Stimulated activated CD8-positive, alpha-beta memory T cell treated with anti-CD3 and anti-CD28 coated beads, Interleukin-12 subunit alpha, Interleukin-12 subunit beta, amount 100 ng/mL, for 24 hours (primary cell): ENCODE measurements around the gene ZNHIT6.

ENCODE experiments used
- DNase-seq: peaks from one replicate; pipeline ENCODE4 v3.0.0-alpha.2; 2020; ENCODE audit errors: extremely low read depth

The ZNHIT6 gene

DNA sequence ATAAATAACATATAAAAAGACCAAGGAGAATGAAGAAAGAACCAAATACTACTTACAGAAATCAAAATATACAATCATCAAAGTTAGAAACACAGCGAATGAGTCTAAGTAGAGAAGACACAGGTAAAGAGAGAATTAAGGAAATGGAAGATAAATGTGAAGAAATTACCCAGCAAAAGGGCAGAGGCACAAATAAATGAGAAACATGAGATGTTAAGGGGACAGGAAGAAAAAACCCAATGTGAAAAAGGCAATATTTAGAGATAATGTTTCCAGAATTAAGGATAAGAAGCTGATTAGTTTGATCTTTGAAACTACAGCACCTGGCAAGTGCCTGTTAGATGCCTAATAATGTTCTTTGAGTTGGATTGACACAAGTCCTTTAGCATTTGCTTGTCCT lies 86.8 kb downstream of the ZNHIT6 start:
- no peak for DNase-seq

DNA sequence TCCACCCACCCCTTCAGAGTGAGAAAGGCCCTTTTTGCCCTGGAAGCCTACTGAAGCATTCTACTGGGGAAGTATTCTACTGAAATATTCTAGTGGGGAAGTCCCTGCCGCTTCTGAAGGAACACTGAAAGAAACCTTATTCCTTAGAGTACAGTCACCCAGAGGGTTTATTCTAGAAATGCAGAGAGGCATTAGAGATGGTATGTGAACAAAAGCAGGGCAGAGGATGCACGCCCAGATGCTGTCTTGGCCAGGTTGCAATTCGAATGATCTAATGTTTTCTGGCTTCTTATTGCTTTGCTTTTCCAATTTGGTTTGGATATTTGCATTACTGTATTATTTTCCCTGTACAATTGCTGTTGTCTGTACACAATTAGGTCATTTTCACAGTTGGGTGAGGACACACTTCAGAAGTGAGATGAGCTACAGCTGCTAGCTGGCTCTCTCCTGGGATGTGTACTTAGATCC lies 90.6 kb downstream of the ZNHIT6 start:
- DNase-seq: no peak

DNA sequence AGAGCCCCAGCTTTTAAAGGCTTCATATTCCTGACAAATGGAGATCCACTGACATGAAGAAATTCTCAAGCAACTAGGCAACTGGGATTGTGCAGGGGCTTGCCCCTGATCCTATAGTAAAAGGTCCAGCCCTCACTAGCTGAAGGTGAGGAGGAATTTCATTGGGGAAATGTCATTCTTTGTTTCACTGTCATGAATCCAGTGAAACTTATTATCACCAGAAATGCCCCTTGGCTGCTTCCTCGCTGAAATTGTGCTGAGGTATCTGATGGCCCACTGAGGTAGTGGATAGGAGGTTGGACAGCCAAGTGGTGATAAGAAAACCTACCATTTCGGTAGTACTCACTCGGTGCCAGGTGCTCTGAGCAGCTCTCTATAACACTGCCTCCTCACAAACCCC lies 91.5 kb downstream of the ZNHIT6 start:
- DNase-seq: no peak

DNA sequence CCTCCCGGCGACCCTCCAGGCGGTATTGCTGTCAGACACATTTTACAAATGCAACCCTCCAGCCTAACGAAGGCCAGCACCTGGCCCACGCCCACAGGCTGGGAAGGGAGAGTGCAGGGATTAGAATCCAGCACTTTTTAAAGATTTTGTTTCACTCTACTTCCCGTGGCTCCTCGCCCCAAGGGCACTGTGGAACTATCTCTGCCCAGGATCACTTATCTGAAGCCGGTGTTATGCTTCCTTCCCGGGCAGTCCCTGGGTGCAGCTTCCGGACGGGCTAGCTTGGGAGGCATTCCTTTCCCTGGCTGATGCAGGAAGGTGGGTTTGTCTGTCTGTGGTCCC lies 91.9 kb downstream of the ZNHIT6 start:
- DNase-seq: no peak

DNA sequence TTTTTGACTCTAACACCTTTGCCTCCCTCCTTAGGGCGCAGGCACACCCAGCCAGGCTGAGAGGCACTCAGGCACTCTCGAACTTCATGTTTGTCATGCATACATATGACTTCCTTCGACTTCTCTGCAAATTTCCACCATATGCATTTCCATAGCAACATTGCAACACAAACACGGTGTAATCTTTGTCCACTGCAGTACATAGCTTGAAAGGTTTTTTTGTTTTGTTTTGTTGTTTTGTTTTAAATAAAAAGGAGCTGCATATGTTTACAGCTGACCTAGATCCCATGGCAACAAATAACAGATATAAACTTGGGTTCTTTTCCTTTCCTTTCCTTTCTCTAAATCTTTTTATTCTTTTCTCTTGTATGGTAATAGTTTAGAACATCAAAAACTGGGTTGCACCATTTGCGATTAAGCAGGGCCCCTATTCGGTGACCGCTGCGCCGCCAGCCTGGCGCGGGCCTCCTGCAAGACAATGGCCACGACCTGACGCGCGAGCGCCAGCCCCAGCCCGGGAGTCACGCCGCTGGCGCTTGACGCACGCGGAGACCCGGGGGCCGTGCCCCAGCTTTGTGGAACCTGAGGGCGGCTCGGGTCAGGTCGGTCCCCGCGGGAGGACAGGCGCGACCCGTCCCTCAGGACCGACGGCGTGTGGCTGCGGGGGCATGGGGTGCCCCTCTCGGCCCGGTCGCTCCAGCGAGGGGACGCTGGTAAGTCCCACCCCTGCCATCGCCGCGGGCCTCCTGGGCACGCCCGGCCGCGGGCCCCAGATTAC lies 92.5 kb downstream of the ZNHIT6 start:
- no peak for DNase-seq

DNA sequence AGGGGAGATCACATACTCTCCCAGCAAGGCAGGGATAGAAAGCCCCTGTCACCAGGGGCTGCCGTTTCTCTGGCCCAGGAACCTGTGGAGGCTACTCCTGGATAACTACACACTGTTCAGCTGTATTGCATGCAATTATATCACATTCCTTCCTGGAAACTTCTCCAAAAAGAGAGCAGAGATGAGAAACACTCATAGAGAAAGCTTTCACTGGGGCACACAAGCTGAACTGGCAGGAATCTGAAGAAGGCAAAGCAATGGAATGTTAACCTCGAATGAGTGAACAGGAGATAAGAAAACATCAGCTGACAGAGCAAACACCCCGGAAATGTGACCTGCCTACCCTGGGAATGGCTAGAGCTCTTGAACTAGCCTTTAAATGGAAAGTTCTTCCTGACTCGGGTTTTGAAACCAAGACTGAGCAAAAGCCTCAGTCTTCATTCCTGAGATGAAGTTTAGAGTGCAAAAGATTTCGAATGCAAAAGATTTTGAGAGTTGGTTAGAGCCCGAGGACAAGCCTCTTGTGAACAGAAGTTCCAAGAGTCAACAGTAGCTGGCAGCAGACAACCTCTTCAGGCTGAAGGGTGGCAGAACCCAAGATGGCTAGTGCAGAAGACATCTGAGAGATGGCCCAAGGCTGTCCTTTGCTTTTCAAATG lies 95.4 kb downstream of the ZNHIT6 start:
- no peak for DNase-seq

DNA sequence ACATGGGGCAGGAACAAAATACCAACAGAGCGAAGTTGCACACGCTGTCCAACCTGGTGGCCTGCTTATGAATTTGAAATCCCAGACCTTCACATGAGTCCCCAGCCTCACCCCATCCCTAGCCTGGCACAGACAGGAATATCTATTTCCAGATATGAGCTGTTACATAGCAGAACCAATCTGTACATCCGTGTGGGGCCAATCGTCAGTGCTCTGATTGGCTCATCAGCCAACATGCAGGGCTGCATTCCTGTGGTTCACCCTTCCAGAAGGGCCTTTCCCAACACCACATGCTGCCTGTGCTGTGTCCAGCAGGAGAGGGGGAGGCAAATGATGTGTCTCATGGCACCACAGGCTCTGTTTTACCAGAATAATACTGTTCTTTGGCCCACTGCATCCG lies 96.4 kb downstream of the ZNHIT6 start:
- DNase-seq: no peak

DNA sequence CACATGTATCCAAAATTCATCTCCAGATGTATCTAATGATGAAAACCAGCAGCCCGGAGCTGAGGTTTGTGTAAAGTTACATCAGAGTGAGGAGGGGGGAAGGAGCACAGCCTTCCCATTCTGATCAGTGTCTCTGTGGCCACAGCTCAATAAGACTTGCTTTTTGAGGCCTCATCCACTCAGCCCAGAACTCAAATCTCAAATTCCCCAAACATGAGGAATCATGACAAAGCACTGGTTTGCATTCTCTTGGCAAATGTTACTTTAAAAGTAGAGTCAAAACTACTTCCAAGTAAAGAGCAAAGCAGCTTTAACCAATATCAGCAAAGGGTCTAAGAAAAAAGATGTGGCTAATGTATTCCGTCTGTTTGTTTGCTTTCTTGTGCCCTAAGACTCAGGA lies 96.8 kb downstream of the ZNHIT6 start:
- no peak for DNase-seq

DNA sequence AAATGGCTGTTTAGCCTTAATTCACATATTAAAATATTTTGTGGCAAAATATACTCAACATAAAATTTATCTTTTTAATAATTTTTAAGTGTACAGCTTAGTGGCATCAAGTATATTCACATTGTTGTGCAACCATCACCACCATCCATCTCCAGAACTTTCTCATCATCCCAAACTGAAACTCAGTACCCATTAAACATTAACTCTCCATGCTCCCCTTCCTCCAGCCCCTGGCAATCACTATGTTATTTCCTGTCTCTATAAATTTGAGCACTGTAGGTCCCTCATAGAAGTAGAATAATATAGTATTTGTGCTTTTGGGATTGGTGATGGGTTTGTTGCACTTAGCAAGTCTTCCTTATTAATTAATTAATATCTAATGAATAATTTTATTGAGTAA lies 98.3 kb downstream of the ZNHIT6 start:
- no peak for DNase-seq

DNA sequence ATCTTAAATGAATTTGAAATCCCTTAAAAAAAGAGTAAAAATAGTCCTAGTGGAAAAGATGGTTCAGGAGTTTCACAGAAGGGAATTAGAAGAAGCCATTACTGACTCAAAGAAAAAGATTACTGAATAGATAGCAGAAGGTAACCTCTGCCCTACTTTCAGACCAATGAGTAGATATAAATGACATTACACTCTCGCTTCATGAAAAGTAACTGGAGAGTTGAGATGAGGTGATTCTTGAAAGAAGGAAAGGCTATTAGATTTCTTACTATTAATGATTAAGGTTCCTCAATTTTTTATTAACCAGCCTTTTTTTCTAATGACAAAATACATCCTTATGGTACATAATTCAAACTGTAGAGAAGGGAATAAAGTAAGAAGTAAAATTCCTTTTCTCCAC lies 99.4 kb downstream of the ZNHIT6 start:
- no peak for DNase-seq

DNA sequence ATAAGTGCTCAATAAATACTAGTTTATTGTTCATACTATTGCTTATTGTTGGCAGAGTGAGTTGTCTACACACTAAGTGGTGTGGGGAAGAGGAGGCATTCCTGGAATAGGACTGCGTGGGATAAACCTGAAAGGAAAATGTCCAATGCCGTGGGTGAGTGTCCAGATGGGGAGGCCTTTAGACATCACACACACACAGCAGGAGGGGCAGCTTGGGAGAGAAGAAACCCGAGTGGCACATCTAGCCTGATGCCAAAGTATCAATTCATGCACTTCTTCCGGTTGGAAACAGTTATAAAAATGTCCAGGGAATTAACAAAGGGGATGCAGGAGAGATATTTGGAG lies 100.3 kb downstream of the ZNHIT6 start:
- no peak for DNase-seq

DNA sequence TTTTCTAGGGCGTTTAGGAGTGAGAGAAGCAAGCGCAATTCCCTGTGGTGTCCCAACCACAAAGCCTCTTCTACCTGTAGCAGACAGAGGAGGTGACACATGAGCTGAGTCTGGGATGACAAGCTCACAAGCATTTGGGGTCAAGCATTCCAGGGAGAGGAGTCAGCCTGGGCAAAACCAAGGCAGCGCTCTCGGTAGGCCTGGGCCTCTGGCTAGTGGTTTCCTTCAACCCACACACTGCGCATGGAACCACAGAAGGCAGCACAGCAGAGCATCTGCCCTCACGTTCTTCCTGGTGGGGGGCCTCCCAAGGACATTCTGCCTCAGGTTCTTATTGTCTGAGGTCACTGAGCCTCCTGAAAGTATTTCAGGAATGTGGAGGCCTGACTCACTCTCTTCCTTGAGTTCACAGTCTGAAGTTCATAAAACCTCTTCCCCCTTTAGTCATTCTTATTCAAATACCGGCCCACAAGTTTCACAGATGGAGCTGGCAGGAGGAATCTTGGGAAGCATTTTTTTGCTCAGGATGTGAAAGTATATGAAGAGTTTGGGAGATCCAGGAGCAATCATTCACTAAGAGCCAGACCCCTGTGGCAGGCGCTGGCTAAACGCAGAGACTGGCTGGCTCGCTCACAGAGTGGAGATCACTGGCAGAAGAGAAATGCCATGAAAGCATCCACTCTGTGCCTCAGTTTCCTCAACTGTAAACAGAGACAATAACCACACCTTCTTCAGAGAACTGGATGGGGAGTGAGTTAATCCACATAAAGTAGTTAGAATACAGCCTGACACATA lies 100.9 kb downstream of the ZNHIT6 start:
- DNase-seq: no peak

DNA sequence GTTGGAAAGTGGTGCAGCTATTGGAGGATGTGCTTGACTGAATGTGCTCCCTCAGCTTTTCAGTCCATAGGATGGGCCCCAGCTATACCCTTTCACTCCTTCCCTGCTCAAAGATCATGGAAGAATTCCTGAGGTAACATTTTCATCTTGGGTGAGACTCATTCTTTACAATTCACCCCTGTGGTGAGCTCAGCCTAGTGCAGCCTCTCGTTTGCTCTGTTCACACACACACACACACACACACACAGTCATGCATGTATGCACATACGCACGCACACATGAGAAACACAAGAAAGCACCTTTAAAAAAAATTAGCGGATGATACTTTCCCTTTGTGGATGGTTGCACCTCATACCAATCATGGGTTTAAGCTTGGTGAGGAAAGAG lies 101.8 kb downstream of the ZNHIT6 start:
- no peak for DNase-seq

DNA sequence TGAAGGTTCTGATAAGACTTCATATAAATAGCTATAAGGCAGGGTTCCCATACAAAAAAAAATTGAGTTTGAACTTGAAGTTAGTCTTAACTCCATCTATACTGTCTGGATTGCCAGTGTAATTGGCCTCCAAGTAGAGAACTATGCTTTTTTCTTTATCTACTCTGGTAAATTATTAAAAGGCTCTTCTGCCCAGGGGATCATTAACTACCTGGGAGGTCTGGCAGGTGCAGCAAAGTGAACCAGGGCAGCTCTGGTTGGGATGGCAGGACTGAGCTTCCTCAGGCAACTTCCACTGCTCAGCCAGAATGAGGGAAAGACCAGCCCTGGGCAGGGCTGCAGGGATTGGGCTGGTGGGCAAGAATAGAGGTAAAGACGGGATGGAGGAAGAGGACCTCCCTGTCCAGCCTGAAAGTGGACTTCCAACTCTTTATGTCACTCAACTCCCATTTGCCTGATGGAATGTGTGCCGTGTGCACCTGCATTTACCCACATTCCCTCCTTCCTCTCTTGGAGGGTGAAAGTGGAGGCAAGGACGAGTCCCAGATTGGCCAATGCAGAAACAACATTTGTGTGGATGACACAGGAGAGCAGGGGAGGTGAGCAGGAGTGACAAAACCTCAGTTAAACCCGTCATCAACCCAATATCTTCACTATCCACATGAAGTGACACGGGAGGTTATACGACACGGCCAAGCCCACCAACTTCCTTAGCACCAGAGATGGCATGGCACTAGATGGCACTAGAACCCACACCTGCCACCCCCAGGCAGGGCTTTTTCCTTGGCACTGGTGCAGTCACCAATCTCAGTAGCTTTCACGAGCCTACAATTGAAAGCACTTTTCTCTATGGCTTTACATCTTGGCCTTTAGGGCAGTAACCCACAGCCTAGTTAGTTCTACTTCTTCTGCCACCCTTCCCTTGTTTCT lies 102.5 kb downstream of the ZNHIT6 start:
- DNase-seq: no peak

DNA sequence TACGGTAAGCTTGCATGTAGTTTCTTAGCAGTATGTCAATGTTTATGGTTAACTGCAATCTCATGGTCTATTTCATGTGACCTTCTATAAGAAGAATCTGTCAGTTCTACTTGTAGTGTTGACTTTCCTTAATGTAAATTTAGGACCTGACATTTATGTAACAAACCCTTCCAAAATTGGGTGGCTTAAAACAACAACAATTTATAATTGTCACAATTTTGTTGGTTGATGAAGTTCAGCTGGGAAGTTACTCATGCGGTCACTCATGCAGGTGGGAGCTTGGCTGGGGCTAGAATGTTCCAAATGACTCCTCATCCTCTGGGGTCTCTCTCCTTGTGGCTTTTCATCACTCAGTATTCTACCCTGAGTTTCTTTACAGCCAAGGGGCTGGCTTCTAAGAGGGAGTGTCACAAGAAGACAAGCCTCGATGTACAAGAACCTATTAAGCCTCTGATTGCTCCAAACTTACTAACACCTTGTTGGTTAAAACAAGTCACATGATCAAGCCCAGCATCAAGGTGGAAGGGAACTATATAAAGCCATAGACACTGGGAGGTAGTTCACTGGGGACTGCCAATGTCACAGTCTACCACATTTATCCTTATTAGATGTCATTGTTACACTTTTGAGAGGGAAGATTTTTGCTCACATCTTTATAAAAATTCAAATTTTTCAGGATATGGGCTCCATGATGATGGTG lies 103.8 kb downstream of the ZNHIT6 start:
- no peak for DNase-seq

DNA sequence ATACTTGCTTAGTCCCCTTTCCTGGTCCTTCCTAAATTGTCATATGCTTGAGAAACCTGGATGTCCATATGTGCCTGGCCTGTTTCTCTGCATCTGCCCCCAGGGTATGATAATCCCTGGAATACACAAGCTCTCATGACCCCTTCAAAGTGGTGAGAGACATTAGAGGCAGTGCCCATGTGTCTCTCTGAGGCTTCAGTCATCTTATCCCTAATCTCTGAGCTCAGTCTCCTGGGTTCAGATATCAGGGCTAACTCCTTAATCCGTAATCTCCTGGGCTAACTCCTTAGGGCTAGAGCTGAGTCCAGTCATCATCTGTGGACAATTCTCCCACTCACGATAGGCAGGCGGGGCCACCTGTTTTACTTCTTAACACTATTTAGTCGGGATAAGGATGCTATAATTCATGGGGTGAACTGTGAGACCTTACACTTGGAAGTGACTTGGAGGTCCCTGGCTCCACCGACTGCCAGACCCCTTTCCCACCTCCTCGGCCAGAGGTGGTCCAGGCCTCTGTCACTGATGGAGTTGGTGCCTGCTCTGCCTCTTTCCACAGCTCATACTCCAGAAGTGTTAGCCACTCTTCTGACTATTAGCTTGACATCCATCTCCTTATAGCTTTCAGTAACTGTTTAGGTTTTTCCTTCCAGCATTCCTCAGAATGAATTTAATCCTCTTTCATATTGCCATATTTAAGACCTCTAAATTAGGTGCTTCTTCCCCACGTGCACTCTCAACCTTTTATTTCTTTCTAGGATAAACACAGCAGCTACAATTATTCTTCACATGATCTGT lies 105.0 kb downstream of the ZNHIT6 start:
- no peak for DNase-seq

DNA sequence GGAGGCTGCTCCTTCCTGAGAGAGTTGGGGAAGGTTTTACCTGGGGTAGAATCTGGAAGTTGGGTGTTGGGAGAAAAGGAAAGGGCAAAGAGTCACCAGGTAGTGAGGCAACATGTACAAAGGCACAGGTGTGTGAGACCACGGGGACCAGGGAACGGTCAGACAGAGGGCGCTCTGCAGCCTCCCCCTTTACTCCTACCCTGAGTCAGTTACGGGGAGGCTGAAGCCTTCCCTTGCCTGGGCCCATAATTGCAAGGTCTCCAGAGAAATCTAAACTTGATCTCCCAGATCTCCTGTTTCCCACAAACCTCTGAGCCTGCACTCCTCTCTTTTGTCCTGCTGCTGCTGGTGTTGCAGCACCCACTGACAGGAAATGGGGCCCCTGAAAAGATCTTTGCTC lies 105.7 kb downstream of the ZNHIT6 start:
- no peak for DNase-seq

DNA sequence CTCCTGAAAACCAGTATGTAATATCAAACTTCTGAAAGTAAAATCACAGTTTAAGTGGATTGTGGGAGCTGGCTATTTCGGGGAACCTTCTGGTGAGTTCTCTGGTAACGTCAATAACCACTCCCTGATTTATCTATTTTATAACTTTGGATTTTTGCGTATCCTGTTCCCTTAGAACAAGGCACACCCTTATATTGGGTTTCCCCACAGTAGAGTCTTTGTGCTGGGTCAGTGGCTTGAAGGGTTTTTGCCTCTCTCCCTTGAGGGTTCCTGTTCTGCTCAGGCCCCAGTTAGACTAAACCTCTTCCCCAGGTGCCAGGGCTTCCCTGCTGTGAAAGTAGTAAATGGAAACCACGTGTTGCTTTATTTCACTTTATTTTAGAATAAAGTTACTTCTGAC lies 106.3 kb downstream of the ZNHIT6 start:
- no peak for DNase-seq

DNA sequence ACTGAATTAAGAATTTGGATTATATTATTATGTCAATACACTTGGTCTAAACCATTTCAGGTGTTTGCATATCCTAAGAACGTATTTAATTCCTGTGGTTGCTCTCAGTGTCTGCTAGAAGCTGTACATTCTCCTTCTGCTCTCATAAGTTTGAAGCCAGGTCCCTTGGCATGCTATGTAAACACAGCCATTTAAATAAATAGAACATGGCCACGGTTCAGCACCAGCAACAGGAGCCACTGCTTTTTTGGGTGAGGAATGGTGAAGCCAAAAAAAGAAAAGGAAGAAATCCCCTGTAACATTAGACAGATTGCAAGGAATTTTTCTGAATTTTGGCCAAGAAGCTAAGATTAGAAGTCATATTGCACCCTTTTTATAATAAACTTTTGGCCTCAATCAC lies 108.6 kb downstream of the ZNHIT6 start:
- DNase-seq: no peak
